Measurements from ENCODE around the gene NFYA. TPM values are rescaled to one million over a fixed set of nuclear protein-coding genes. Genes with fewer than 3 reads are reported as not detected.

NFYA gene
- total RNA-seq, 1 donor from 2014 or later, result 21.0 TPM

GRCh38 chr6:41051873-41052272 lies 20.9 kb upstream of the NFYA start:
- no peak overlapping the region for H3K4me3 ChIP-seq
- no peak for TF ChIP-seq CTCF (IDR thresholded peaks at IDR 0.05)
- no peak for DNase-seq
- H3K4me1 ChIP-seq, result peaks cover 11% of the 10 kb centered on the region
- H3K9me3 ChIP-seq, result no peaks in the 10 kb centered on the region
- no peaks in the 10 kb centered on the region for H3K27me3 ChIP-seq (ENCODE audit: low read depth)
- no peak for ATAC-seq
- intact Hi-C loops (cut with DNase I), result no loop called here
- H3K36me3 ChIP-seq, result no peaks in the 10 kb centered on the region
- no peak overlapping the region for H3K27ac ChIP-seq

- H3K4me3 ChIP-seq, result no peak within 1 kb of the TSS
- no peak for DNase-seq
These were observed 19.7 kb upstream of the NFYA start, which contains the start of gene APOBEC2 for GRCh38 chr6:41053041-41053440. APOBEC2 (plus strand) TSS chr6:41053202; CDS start chr6:41053348, 146 bp downstream.

GRCh38 chr6:41054511-41054910 lies 18.3 kb upstream of the NFYA start:
- H3K27ac ChIP-seq, result no peak overlapping the region
- H3K27me3 ChIP-seq (ENCODE audit: low read depth), result no peaks in the 10 kb centered on the region
- H3K9me3 ChIP-seq, result no peaks in the 10 kb centered on the region
- TF ChIP-seq CTCF (IDR thresholded peaks at IDR 0.05), result no peak
- no peak for DNase-seq
- no peak for ATAC-seq
- no peaks in the 10 kb centered on the region for H3K36me3 ChIP-seq
- H3K4me3 ChIP-seq, result no peak overlapping the region
- intact Hi-C loops (cut with DNase I), result no loop called here
- peaks cover 11% of the 10 kb centered on the region for H3K4me1 ChIP-seq

More at GRCh38 chr6:41053041-41053440, 19.7 kb upstream of the NFYA start, which contains the start of gene APOBEC2:
- no peaks in the 10 kb centered on the region for H3K9me3 ChIP-seq
- intact Hi-C loops (cut with DNase I), result no loop called here
- no peaks in the 10 kb centered on the region for H3K27me3 ChIP-seq (ENCODE audit: low read depth)
- TF ChIP-seq CTCF (IDR thresholded peaks at IDR 0.05), result no peak
- H3K36me3 ChIP-seq, result no peaks in the 10 kb centered on the region
- H3K4me1 ChIP-seq, result peaks cover 11% of the 10 kb centered on the region
- peak; percentile 15 to 40 for ATAC-seq
- H3K27ac ChIP-seq, result no peak within 1 kb of the TSS

GRCh38 chr6:41055149-41055548 lies 17.6 kb upstream of the NFYA start:
- H3K27me3 ChIP-seq (ENCODE audit: low read depth), result no peaks in the 10 kb centered on the region
- no peak overlapping the region for H3K4me3 ChIP-seq
- DNase-seq, result no peak
- no peak overlapping the region for H3K27ac ChIP-seq
- no peaks in the 10 kb centered on the region for H3K9me3 ChIP-seq
- ATAC-seq, result no peak
- peaks cover 11% of the 10 kb centered on the region for H3K4me1 ChIP-seq
- no peak for TF ChIP-seq CTCF (IDR thresholded peaks at IDR 0.05)
- no peaks in the 10 kb centered on the region for H3K36me3 ChIP-seq
- intact Hi-C loops (cut with DNase I), result no loop called here

- Histone ChIP-seq H3K27ac (no peak overlapping the region), H3K4me3 (no peak overlapping the region), H3K36me3 (peaks cover 7% of the 10 kb centered on the region), H3K4me1 (peaks cover 15% of the 10 kb centered on the region), H3K27me3 (ENCODE audit: low read depth) (no peaks in the 10 kb centered on the region), H3K9me3 (no peaks in the 10 kb centered on the region)
- intact Hi-C loops (cut with DNase I), result no loop called here
- ATAC-seq, result no peak
- TF ChIP-seq CTCF (IDR thresholded peaks at IDR 0.05), result no peak
- DNase-seq, result no peak
These were observed 15.8 kb upstream of the NFYA start for GRCh38 chr6:41056768-41057490.

Data from lower lobe of right lung (tissue), 2 donors.